ENCODE results near the gene INSIG1. TPM values are rescaled to one million over a fixed set of nuclear protein-coding genes. Genes with fewer than 3 reads are reported as not detected.

INSIG1 gene
- total and polyA plus RNA-seq, 2 experiments from 2014 or later, result 70.3 to 131 TPM

DNA sequence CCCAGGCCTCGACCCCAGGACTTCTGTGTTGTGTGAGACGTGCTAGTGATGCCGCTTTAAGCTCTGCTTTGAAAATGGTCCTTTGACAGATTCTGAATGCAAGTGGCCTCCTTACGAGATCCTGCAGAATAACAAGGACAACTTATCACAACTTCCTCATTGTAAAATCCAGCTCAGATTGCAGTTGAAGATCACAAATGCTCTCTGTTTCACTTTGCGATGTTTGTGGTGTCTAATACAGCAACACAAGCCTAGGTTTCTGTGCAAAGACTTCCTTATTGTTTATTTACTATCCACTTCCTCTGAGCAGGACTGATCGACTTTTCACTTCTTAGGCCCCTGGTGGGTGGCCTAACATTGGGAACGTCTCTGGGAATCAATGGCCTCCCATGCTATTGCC lies 31.7 kb upstream of the INSIG1 start:
- Histone ChIP-seq H4K20me1 (replicated peaks; ENCODE audit: insufficient read depth) (no peaks in the 10 kb centered on the region), H3K4me3 (no peak overlapping the region), H3F3A (replicated peaks; ENCODE audit: low read depth) (no peaks in the 10 kb centered on the region), H3K36me3 (ENCODE audit: insufficient read depth) (no peaks in the 10 kb centered on the region), H3K79me2 (replicated peaks; ENCODE audit: insufficient read depth) (no peaks in the 10 kb centered on the region), H3K27ac (ENCODE audit: low read depth) (no peak overlapping the region), H3K4me1 (ENCODE audit: insufficient read depth) (no peaks in the 10 kb centered on the region), H3K4me2 (no peak overlapping the region), H3K9me2 (ENCODE audit: insufficient read depth) (no peaks in the 10 kb centered on the region), H3K27me3 (ENCODE audit: insufficient read depth) (no peaks in the 10 kb centered on the region), H2AFZ (no peak overlapping the region)
- Mint-ChIP-seq H3K9me3 (peaks cover 3% of the 10 kb centered on the region), H3K27me3 (ENCODE audit: insufficient read depth, low read depth, poor library complexity) (no peaks in the 10 kb centered on the region), H3K27ac (no peak overlapping the region), H3K36me3 (ENCODE audit: low read depth) (no peaks in the 10 kb centered on the region; the same call in 2 of the 3 replicates), H3K4me1 (peaks cover 8% of the 10 kb centered on the region), H3K4me3 (no peak overlapping the region)
- DNase-seq (ENCODE audit: low spot score) (no peak), ATAC-seq (no peak)
- TF ChIP-seq ZNF462 (CRISPR knock-in tag; IDR thresholded peaks at IDR 0.05), result no peak
- no peak for TF ChIP-seq NANOG (IDR thresholded peaks at IDR 0.05; ENCODE audit: borderline replicate concordance)
- no peak for TF ChIP-seq CREB1 (CRISPR knock-in tag; IDR thresholded peaks at IDR 0.05; ENCODE audit: low read depth)
- TF ChIP-seq ETS1 (IDR thresholded peaks at IDR 0.05), result no peak
- no peak for TF ChIP-seq EZH2 (IDR thresholded peaks at IDR 0.05; ENCODE audit: low read depth, unreplicated experiment)

- ATAC-seq (no peak), DNase-seq (ENCODE audit: low spot score) (no peak)
- no peak overlapping the region for H3K27ac Mint-ChIP-seq
- H4K20me1 ChIP-seq (replicated peaks; ENCODE audit: insufficient read depth), result no peaks in the 10 kb centered on the region
- H3F3A ChIP-seq (replicated peaks; ENCODE audit: low read depth), result no peaks in the 10 kb centered on the region
- no peaks in the 10 kb centered on the region for H3K79me2 ChIP-seq (replicated peaks; ENCODE audit: insufficient read depth)
- no peaks in the 10 kb centered on the region for H3K36me3 ChIP-seq (ENCODE audit: insufficient read depth)
- no peak overlapping the region for H3K4me3 Mint-ChIP-seq
- H3K4me2 ChIP-seq, result no peak overlapping the region
- H3K4me1 Mint-ChIP-seq, result peaks cover 8% of the 10 kb centered on the region
- no peaks in the 10 kb centered on the region for H3K4me1 ChIP-seq (ENCODE audit: insufficient read depth)
- H3K27ac ChIP-seq (ENCODE audit: low read depth), result no peak overlapping the region
- H2AFZ ChIP-seq, result no peak overlapping the region
- H3K9me2 ChIP-seq (ENCODE audit: insufficient read depth), result no peaks in the 10 kb centered on the region
- H3K27me3 Mint-ChIP-seq (ENCODE audit: insufficient read depth, low read depth, poor library complexity), result no peaks in the 10 kb centered on the region
- H3K36me3 Mint-ChIP-seq (ENCODE audit: low read depth), result no peaks in the 10 kb centered on the region; the same call in 2 of the 3 replicates
- H3K4me3 ChIP-seq, result no peak overlapping the region
- peaks cover 3% of the 10 kb centered on the region for H3K9me3 Mint-ChIP-seq
- H3K27me3 ChIP-seq (ENCODE audit: insufficient read depth), result no peaks in the 10 kb centered on the region
- TF ChIP-seq STAT1 (IDR thresholded peaks at IDR 0.05; ENCODE audit: unreplicated experiment), result no peak
- TF ChIP-seq POLR2AphosphoS5 (IDR thresholded peaks at IDR 0.05; ENCODE audit: low read depth), result no peak
- TF ChIP-seq REST (IDR thresholded peaks at IDR 0.05; ENCODE audit: unreplicated experiment), result no peak
- no peak for TF ChIP-seq EZH2phosphoT487 (IDR thresholded peaks at IDR 0.05; ENCODE audit: unreplicated experiment)
Observed at GRCh38 chr7:155266440-155266839, 31.2 kb upstream of the INSIG1 start.

Data from GM23338 (cell line).